HepG2 (cell line): ENCODE results near the gene PLCG2. TPM values are rescaled to one million over a fixed set of nuclear protein-coding genes. Genes with fewer than 3 reads are reported as not detected.

Experiments
- ATAC-seq: fragments of 200-7000 bp; cut with Tn5 transposase; 3 replicates; pipeline ENCODE4 v1.9.1; 2020; ENCODE audit warnings: mild to moderate bottlenecking, moderate library complexity
- BruUV-seq: library from RNA; stranded (reverse); fragments of 400-500 nt; replicated peaks from 2 replicates; lab custom pipeline; 2021; lab: Mats Ljungman, UMichigan
- CTCF ChIA-PET: fragments of 300-600 bp; formaldehyde crosslinking; extraction: SDS; loops from one replicate; lab custom pipeline; 2021; ENCODE audit warnings: low total read pairs, inconsistent platforms, low intra/inter-chr PET ratio; lab: Yijun Ruan, JAX
- POLR2A ChIA-PET: fragments of 350-600 bp; sonication (Branson Sonifier 250); formaldehyde crosslinking; loops from one replicate; lab custom pipeline; 2020; ENCODE audit warnings: antibody characterized with exemption, inconsistent platforms; lab: Yijun Ruan, JAX
- DNase-seq: peaks from one replicate; pipeline ENCODE4 v3.0.0-alpha.2; 2015; ENCODE audit warnings: low spot score
- FAIRE-seq: peaks from 3 replicates; lab custom pipeline; 2011; peaks lifted over from hg19 to GRCh38; lab: Jason Lieb, UNC
- H2AFZ ChIP-seq: one replicate; pipeline ENCODE4 v1.6.1; 2011; ENCODE audit warnings: low read length, inconsistent platforms
- H3K27ac ChIP-seq: fragments of 300-600 bp; 3 replicates; pipeline ENCODE4 v1.8.0; 2011; ENCODE audit warnings: mixed run types, mild to moderate bottlenecking, mixed read lengths, low read length, inconsistent platforms; ENCODE audit not compliant: insufficient read depth; ENCODE audit errors: extremely low read length
- H3K27me3 ChIP-seq, 2 experiments: fragments of 200-600 bp in 1 of 2; 2 replicates in 1 of 2; 3 replicates in 1 of 2; pipeline versions ENCODE4 v1.6.0 to v1.8.0; 2011; ENCODE audit warnings: low read length in 2 of 2, mild to moderate bottlenecking in 2 of 2, moderate library complexity in 2 of 2, inconsistent platforms in 1 of 2; ENCODE audit not compliant: insufficient read depth in 2 of 2, control insufficient read depth in 1 of 2
- H3K36me3 ChIP-seq, 2 experiments: fragments of 200-600 bp in 1 of 2; replicated peaks in 1 of 2; 2 replicates in 1 of 2; 3 replicates in 1 of 2; pipeline versions ENCODE4 v1.5.1 to v1.8.0; 2011; ENCODE audit warnings: low read length in 2 of 2, inconsistent platforms in 1 of 2; ENCODE audit not compliant: insufficient read depth in 2 of 2, control insufficient read depth in 1 of 2
- H3K4me1 ChIP-seq: 2 replicates; pipeline ENCODE4 v1.5.1; 2012; ENCODE audit warnings: low read length, inconsistent platforms; ENCODE audit not compliant: insufficient read depth
- H3K4me2 ChIP-seq: 2 replicates; pipeline ENCODE4 v1.6.0; 2011; ENCODE audit warnings: low read depth, low read length, inconsistent platforms
- H3K4me3 ChIP-seq, 3 experiments: fragments of 200-600 bp in 1 of 3; sonication (generic), shearing (Covaris generic) in 1 of 3; replicated peaks in 1 of 3; 2 replicates each; pipeline ENCODE4 v1.5.1; 2011 to 2016; ENCODE audit warnings: low read length in 3 of 3, inconsistent platforms in 2 of 3, low read depth in 2 of 3, mild to moderate bottlenecking in 2 of 3, control low read depth in 1 of 3, mixed read lengths in 1 of 3; ENCODE audit not compliant: insufficient read depth in 1 of 3
- H3K79me2 ChIP-seq: one replicate; pipeline ENCODE4 v1.6.1; 2011; ENCODE audit warnings: low read length, inconsistent platforms; ENCODE audit not compliant: insufficient read depth
- H3K9ac ChIP-seq: 2 replicates; pipeline ENCODE4 v1.6.0; 2011; ENCODE audit warnings: mild to moderate bottlenecking, low read depth, low read length, inconsistent platforms; ENCODE audit not compliant: insufficient read depth
- H3K9me3 ChIP-seq: 2 replicates; pipeline ENCODE4 v1.5.1; 2012; ENCODE audit warnings: mild to moderate bottlenecking, low read length
- H4K20me1 ChIP-seq: 2 replicates; pipeline ENCODE4 v1.6.0; 2011; ENCODE audit warnings: inconsistent platforms, mild to moderate bottlenecking, low read length, moderate library complexity; ENCODE audit not compliant: insufficient read depth
- ADNP ChIP-seq: sonication (generic); formaldehyde crosslinking; IDR thresholded peaks from 2 replicates; pipeline ENCODE4 v1.4.0; 2020; ENCODE audit warnings: missing genetic modification reagents
- ATF7 ChIP-seq, 2 experiments: fragments of 450-650 bp in 1 of 2; sonication (generic) in 1 of 2; formaldehyde crosslinking in 1 of 2; IDR thresholded peaks; 2 replicates each; pipeline versions ENCODE4 v1.4.0 to v1.6.1; 2016 to 2020; ENCODE audit warnings: antibody characterized with exemption in 1 of 2, mild to moderate bottlenecking in 1 of 2, missing genetic modification reagents in 1 of 2
- BHLHE40 ChIP-seq: IDR thresholded peaks from 2 replicates; pipeline ENCODE4 v1.6.1; 2011; ENCODE audit warnings: low read length, improper control_type of control experiment
- FOXK1 ChIP-seq: sonication (generic); formaldehyde crosslinking; IDR thresholded peaks from 2 replicates; pipeline ENCODE4 v1.4.0; 2020; ENCODE audit warnings: low read depth, missing genetic modification reagents, borderline replicate concordance
- HDAC2 ChIP-seq: sonication (generic); formaldehyde crosslinking; IDR thresholded peaks from 2 replicates; pipeline ENCODE4 v1.4.0; 2020; ENCODE audit warnings: missing genetic modification reagents
- HHEX ChIP-seq: IDR thresholded peaks from 2 replicates; pipeline ENCODE4 v1.6.1; 2016; ENCODE audit warnings: control low read depth
- MAFF ChIP-seq: IDR thresholded peaks from 2 replicates; pipeline ENCODE4 v1.6.1; 2011; ENCODE audit warnings: low read depth, low read length, improper control_type of control experiment
- MEIS1 ChIP-seq: sonication (generic); formaldehyde crosslinking; IDR thresholded peaks from 2 replicates; pipeline ENCODE4 v1.9.0; 2021; ENCODE audit warnings: mild to moderate bottlenecking, missing genetic modification reagents, moderate library complexity, borderline replicate concordance
- RARA ChIP-seq: IDR thresholded peaks from 2 replicates; pipeline ENCODE4 v1.6.1; 2016; ENCODE audit warnings: missing genetic modification reagents, missing compliant biosample characterization
- TBX2 ChIP-seq: sonication (generic); formaldehyde crosslinking; IDR thresholded peaks from 2 replicates; pipeline ENCODE4 v1.5.0; 2020; ENCODE audit warnings: missing genetic modification reagents, mild to moderate bottlenecking, borderline replicate concordance
- ZNF121 ChIP-seq: sonication (generic); formaldehyde crosslinking; IDR thresholded peaks from 2 replicates; pipeline ENCODE4 v1.5.0; 2020; ENCODE audit warnings: mild to moderate bottlenecking, missing genetic modification reagents
- ZNF501 ChIP-seq: sonication (generic); formaldehyde crosslinking; IDR thresholded peaks from 2 replicates; pipeline ENCODE4 v1.5.1; 2020; ENCODE audit warnings: mild to moderate bottlenecking, moderate library complexity, missing genetic modification reagents
- ZNF543 ChIP-seq: sonication (generic); formaldehyde crosslinking; IDR thresholded peaks from 2 replicates; pipeline ENCODE4 v1.4.0; 2020; ENCODE audit warnings: mild to moderate bottlenecking, missing genetic modification reagents
- ZNF605 ChIP-seq: sonication (generic); formaldehyde crosslinking; IDR thresholded peaks from 2 replicates; pipeline ENCODE4 v1.8.0; 2022; ENCODE audit warnings: mild to moderate bottlenecking, missing genetic modification reagents
- ZNF883 ChIP-seq: sonication (generic); formaldehyde crosslinking; IDR thresholded peaks from 2 replicates; pipeline ENCODE4 v1.5.1; 2020; ENCODE audit warnings: mild to moderate bottlenecking, missing genetic modification reagents; ENCODE audit errors: not compliant biosample characterization
- WGBS: methylation state at CpG from one replicate; pipeline ENCODE4 v1.1.6; 2017; ENCODE audit warnings: low lambda C conversion rate; 5-methylcytosine and 5-hydroxymethylcytosine counted together
- in situ Hi-C: cut with HindIII; loops from 2 replicates; pipeline ENCODE4 v1.10.0; 2017; ENCODE audit warnings: low pct_unique_long_range_greater_than_20kb; ENCODE audit not compliant: extremely low pct_ligation_motif_present
- intact Hi-C: fragments of 100-400 bp; cut with micrococcal nuclease; formaldehyde crosslinking; loops from one replicate; pipeline ENCODE4 v1.10.0; 2022; ENCODE audit not compliant: unreplicated experiment
- polyA plus RNA-seq, 8 experiments: library from polyadenylated mRNA; depleted of rRNA in 3 of 8; stranded (reverse) in 7 of 8; unstranded in 1 of 8; fragments of >200 nt; fragmentation: Illumina TruSeq in 4 of 8; extraction: Trizol in 4 of 8; gene quantifications; 2 replicates each; pipeline versions ENCODE4 v1.2.1 to v1.2.3, GENCODE V29; 2011 to 2016; ENCODE audit warnings: low read depth in 4 of 8, missing spikeins in 1 of 8, mixed read lengths in 1 of 8; ENCODE audit not compliant: insufficient read depth in 1 of 8
- total RNA-seq, 5 experiments: library from RNA; depleted of rRNA; stranded (reverse); fragments of >200 nt; fragmentation: Illumina TruSeq; extraction: Trizol; gene quantifications; 2 replicates each; pipeline ENCODE4 v1.2.3, GENCODE V29; 2016; ENCODE audit warnings: low read depth in 1 of 5
- TF ChIP-seq, protein P1 (sequence below): sonication (generic); formaldehyde crosslinking; IDR thresholded peaks from 2 replicates; pipeline ENCODE4 v1.5.1; 2020; ENCODE audit warnings: missing genetic modification reagents, mild to moderate bottlenecking, borderline replicate concordance
- TF ChIP-seq, protein P2 (sequence below): sonication (generic); formaldehyde crosslinking; IDR thresholded peaks from 2 replicates; pipeline ENCODE4 v1.4.0; 2020; ENCODE audit warnings: mild to moderate bottlenecking, missing genetic modification reagents, borderline replicate concordance
- TF ChIP-seq, protein P3 (sequence below): sonication (generic); formaldehyde crosslinking; IDR thresholded peaks from 2 replicates; pipeline ENCODE4 v1.8.0; 2022; ENCODE audit warnings: low read depth, missing genetic modification reagents

PLCG2 gene
- total and polyA plus RNA-seq, 2 of the 13 experiments (the other 11 are each of a cell fraction or from before 2014, with no cell fraction given), result 0.13 to 0.18 TPM

DNA sequence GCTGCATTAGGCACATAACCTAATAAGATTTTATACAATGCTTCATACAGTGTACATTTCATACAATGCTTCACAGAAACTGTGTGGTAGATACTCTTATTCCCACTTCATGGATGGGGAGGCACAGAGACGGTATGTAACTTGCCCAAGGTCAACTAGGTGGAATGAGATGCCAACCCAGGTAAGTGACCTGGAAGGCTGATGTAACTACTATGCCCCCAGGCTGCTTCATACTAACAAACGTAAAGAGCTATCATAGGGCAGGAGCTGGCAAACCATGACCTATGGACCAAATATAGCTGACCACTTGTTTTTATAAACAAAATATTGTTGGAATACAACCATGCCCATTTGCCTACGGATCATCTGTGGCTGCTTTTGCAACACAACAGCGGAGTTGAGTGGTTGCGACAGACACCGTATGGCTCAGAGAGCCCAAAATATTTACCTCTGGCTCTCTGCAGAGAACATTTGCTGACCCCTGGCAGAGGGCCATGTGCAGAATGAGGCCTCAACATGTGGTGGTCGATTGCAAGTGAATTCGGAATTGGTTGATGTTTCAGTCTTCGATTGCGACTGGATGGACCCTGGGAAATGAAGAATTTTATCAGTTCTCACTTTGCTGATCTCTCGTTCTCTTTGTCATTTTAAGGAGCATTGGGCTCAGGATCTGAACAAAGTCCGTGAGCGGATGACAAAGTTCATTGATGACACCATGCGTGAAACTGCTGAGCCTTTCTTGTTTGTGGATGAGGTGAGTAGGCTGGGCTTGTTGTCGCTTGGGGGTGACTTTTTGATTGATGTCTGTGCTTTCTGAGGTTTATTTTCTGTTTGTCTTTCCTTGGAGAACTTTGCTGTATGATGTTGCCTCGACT, 109.7 kb downstream of the PLCG2 start:
- peak; percentile 72 for ATAC-seq
- Histone ChIP-seq H3K27me3 (no peaks in the 10 kb centered on the region), H3K9me3 (no peaks in the 10 kb centered on the region), H3K4me2 (peak overlapping the region; percentile 31), H3K79me2 (no peaks in the 10 kb centered on the region), H3K4me3 (no peak overlapping the region), H3K36me3 (no peaks in the 10 kb centered on the region), H4K20me1 (no peaks in the 10 kb centered on the region), H2AFZ (no peak overlapping the region), H3K9ac (no peak overlapping the region), H3K27ac (peak overlapping the region; percentile 11), H3K4me1 (peaks cover 34% of the 10 kb centered on the region)
- CTCF ChIA-PET, result interaction anchor here (2.7 kb wide), 1 partner anchor 341 kb away, joined by 21 read pairs; no protein-coding TSS in a partner anchor
- no TSS peak for BruUV-seq
- POLR2A ChIA-PET, result no interaction called here
- 3% methylated on average over 13 of the region's 16 CpGs for WGBS
- in situ Hi-C loops, result no loop called here
- peak; percentile 70 for DNase-seq
- intact Hi-C loops, result loop anchor here (5.0 kb wide), 1 partner anchor 521 kb away; no protein-coding TSS in a partner anchor
- FAIRE-seq, result peak; percentile 85
- TF ChIP-seq ZNF605 (CRISPR knock-in tag) (no peak), ZNF883 (CRISPR knock-in tag) (peak; percentile 41), ZNF501 (CRISPR knock-in tag) (peak; percentile 81), ATF7 (IDR thresholded peaks at IDR 0.05) (peak; percentile 41; the same call in 1 of the 2 replicates), ATF7 (CRISPR knock-in tag; IDR thresholded peaks at IDR 0.05) (peak; percentile 25), MEIS1 (peak; percentile 73; the same call in 1 of the 2 replicates), RARA (CRISPR knock-in tag) (peak; percentile 68), MAFF (peak; percentile 77), BHLHE40 (peak; percentile 56; the same call in 1 of the 2 replicates), TBX2 (CRISPR knock-in tag) (peak; percentile 82), FOXK1 (peak; percentile 37; the same call in 1 of the 2 replicates), HDAC2 (CRISPR knock-in tag) (no peak; the same call in 1 of the 2 replicates), ZNF543 (CRISPR knock-in tag) (0 out of 2 replicates have a peak, but pooled peaks have one; percentile 29), ZNF121 (CRISPR knock-in tag) (no peak), HHEX (CRISPR knock-in tag) (peak; percentile 24; the same call in 1 of the 2 replicates), ADNP (CRISPR knock-in tag) (no peak)
- TF ChIP-seq, protein P1, sequence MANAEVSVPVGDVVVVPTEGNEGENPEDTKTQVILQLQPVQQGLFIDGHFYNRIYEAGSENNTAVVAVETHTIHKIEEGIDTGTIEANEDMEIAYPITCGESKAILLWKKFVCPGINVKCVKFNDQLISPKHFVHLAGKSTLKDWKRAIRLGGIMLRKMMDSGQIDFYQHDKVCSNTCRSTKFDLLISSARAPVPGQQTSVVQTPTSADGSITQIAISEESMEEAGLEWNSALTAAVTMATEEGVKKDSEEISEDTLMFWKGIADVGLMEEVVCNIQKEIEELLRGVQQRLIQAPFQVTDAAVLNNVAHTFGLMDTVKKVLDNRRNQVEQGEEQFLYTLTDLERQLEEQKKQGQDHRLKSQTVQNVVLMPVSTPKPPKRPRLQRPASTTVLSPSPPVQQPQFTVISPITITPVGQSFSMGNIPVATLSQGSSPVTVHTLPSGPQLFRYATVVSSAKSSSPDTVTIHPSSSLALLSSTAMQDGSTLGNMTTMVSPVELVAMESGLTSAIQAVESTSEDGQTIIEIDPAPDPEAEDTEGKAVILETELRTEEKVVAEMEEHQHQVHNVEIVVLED (CRISPR knock-in tag), result peak; percentile 36; the same call in 1 of the 2 replicates
- TF ChIP-seq, protein P2, sequence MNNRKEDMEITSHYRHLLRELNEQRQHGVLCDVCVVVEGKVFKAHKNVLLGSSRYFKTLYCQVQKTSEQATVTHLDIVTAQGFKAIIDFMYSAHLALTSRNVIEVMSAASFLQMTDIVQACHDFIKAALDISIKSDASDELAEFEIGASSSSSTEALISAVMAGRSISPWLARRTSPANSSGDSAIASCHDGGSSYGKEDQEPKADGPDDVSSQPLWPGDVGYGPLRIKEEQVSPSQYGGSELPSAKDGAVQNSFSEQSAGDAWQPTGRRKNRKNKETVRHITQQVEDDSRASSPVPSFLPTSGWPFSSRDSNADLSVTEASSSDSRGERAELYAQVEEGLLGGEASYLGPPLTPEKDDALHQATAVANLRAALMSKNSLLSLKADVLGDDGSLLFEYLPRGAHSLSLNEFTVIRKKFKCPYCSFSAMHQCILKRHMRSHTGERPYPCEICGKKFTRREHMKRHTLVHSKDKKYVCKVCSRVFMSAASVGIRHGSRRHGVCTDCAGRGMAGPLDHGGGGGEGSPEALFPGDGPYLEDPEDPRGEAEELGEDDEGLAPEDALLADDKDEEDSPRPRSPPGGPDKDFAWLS (CRISPR knock-in tag), result no peak
- TF ChIP-seq, protein P3, sequence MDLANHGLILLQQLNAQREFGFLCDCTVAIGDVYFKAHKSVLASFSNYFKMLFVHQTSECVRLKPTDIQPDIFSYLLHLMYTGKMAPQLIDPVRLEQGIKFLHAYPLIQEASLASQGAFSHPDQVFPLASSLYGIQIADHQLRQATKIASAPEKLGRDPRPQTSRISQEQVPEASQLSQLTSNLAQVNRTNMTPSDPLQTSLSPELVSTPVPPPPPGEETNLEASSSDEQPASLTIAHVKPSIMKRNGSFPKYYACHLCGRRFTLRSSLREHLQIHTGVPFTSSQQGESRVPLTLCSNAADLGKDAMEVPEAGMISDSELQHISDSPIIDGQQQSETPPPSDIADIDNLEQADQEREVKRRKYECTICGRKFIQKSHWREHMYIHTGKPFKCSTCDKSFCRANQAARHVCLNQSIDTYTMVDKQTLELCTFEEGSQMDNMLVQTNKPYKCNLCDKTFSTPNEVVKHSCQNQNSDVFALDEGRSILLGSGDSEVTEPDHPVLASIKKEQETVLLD, result peak; percentile 43; the same call in 1 of the 2 replicates
